Measurements from ENCODE around the gene MPZL2. TPM values are rescaled to one million over a fixed set of nuclear protein-coding genes. Genes with fewer than 3 reads are reported as not detected.

Gene MPZL2
- total RNA-seq, 1 experiment from 2014 or later: 51.5 TPM

DNA sequence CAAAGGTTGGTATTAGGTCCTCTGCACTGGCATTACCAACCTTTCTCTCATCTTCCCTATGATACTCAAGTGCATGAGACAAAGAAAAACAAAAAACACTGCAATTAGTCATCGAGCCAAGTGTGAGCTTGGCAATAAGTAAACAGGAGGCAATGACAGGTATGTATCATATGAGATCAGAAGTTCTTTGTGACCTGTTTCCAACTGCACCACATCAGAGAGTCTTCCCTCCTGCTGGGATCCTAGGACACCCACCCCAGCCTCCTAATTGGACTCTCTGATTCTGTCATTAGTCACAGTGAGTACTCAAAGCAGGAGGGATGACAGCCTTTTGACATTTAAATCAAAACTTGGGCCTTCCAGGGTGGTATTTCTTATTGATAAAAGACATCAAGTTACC is 31.4 kb downstream of the MPZL2 start:
- Histone ChIP-seq H3K9me2 (replicated peaks; ENCODE audit: low read length) (no peaks in the 10 kb centered on the region), H3K79me2 (ENCODE audit: low read length) (no peaks in the 10 kb centered on the region), H3K27me3 (ENCODE audit: low read length) (no peaks in the 10 kb centered on the region), H3K4me2 (ENCODE audit: low read length) (no peak overlapping the region), H3K27ac (ENCODE audit: low read length) (no peak overlapping the region), H4K20me1 (ENCODE audit: low read length) (no peaks in the 10 kb centered on the region), H3K4me3 (ENCODE audit: low read length) (no peak overlapping the region), H3F3A (ENCODE audit: low read length, unreplicated experiment) (no peaks in the 10 kb centered on the region), H2AFZ (ENCODE audit: low read length) (no peak overlapping the region), H3K9me3 (ENCODE audit: low read length) (no peaks in the 10 kb centered on the region), H3K4me1 (ENCODE audit: insufficient read depth, low read length) (peaks cover 22% of the 10 kb centered on the region), H3K36me3 (ENCODE audit: low read depth, low read length) (no peaks in the 10 kb centered on the region), H3K9ac (ENCODE audit: low read length) (no peak overlapping the region)
- peak; percentile 30 for DNase-seq
- TF ChIP-seq EZH2 (IDR thresholded peaks at IDR 0.05; ENCODE audit: low read length, unreplicated experiment): no peak
- no peak for TF ChIP-seq EZH2phosphoT487 (IDR thresholded peaks at IDR 0.05; ENCODE audit: borderline replicate concordance, low read length)
- no peak for TF ChIP-seq CTCF (conservative IDR thresholded peaks at IDR 0.05; ENCODE audit: low read depth, low read length)
- intact Hi-C loops (cut with micrococcal nuclease): no loop called here
- CTCF ChIA-PET: interaction anchor here (1.5 kb wide), 1 partner anchor 34 kb away, joined by 5 read pairs; no protein-coding TSS in a partner anchor
- 0 out of 2 replicates have a peak, but pooled peaks have one; percentile 9 for ATAC-seq
- no TSS peak for BruUV-seq (replicated peaks)
- POLR2A ChIA-PET (ENCODE audit: unreplicated experiment): no interaction called here

- peaks cover 22% of the 10 kb centered on the region for H3K4me1 ChIP-seq (ENCODE audit: insufficient read depth, low read length)
- POLR2A ChIA-PET (ENCODE audit: unreplicated experiment): no interaction called here
- no peaks in the 10 kb centered on the region for H3K9me3 ChIP-seq (ENCODE audit: low read length)
- DNase-seq (no peak), ATAC-seq (no peak)
- no peak overlapping the region for H2AFZ ChIP-seq (ENCODE audit: low read length)
- H3K9me2 ChIP-seq (replicated peaks; ENCODE audit: low read length): no peaks in the 10 kb centered on the region
- BruUV-seq (replicated peaks): no TSS peak
- no peaks in the 10 kb centered on the region for H3K36me3 ChIP-seq (ENCODE audit: low read depth, low read length)
- no peak overlapping the region for H3K9ac ChIP-seq (ENCODE audit: low read length)
- intact Hi-C loops (cut with micrococcal nuclease): no loop called here
- CTCF ChIA-PET: no interaction called here
- no peaks in the 10 kb centered on the region for H4K20me1 ChIP-seq (ENCODE audit: low read length)
- H3K27me3 ChIP-seq (ENCODE audit: low read length): no peaks in the 10 kb centered on the region
- TF ChIP-seq CTCF (conservative IDR thresholded peaks at IDR 0.05; ENCODE audit: low read depth, low read length) (no peak), EZH2phosphoT487 (IDR thresholded peaks at IDR 0.05; ENCODE audit: borderline replicate concordance, low read length) (no peak), EZH2 (IDR thresholded peaks at IDR 0.05; ENCODE audit: low read length, unreplicated experiment) (no peak)
- no peaks in the 10 kb centered on the region for H3F3A ChIP-seq (ENCODE audit: low read length, unreplicated experiment)
- H3K79me2 ChIP-seq (ENCODE audit: low read length): no peaks in the 10 kb centered on the region
- H3K27ac ChIP-seq (ENCODE audit: low read length): no peak overlapping the region
- no peak overlapping the region for H3K4me3 ChIP-seq (ENCODE audit: low read length)
- H3K4me2 ChIP-seq (ENCODE audit: low read length): no peak overlapping the region
These were observed 32.6 kb downstream of the MPZL2 start for GRCh38 chr11:118231461-118231860.

DNA sequence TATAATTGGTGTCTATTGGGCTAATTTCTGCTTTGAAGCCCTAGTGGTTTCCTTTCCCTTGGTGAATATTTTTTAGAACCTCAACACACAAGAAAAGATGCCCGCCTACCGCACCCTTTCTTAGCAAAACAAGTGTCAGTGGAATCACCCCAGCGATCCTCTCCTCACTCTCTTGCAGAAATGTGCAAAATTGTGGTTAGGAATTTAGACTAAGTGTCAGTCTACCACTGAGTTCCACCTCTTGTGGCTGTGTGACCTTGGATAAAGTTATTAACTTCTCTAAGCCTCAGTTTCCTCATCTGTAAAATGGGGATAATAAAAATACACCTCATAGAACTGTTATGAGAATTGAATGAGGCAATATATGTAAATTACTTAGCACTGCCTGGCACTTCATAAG is 34.0 kb downstream of the MPZL2 start:
- H2AFZ ChIP-seq (ENCODE audit: low read length): no peak overlapping the region
- H4K20me1 ChIP-seq (ENCODE audit: low read length): no peaks in the 10 kb centered on the region
- H3K4me2 ChIP-seq (ENCODE audit: low read length): no peak overlapping the region
- H3K9me2 ChIP-seq (replicated peaks; ENCODE audit: low read length): no peaks in the 10 kb centered on the region
- no peak overlapping the region for H3K4me3 ChIP-seq (ENCODE audit: low read length)
- no peaks in the 10 kb centered on the region for H3K27me3 ChIP-seq (ENCODE audit: low read length)
- ChIA-PET CTCF (no interaction called here), POLR2A (ENCODE audit: unreplicated experiment) (interaction anchor here (0.6 kb wide), 1 partner anchor 289 kb away, joined by 5 read pairs; no protein-coding TSS in a partner anchor)
- no peaks in the 10 kb centered on the region for H3K79me2 ChIP-seq (ENCODE audit: low read length)
- H3K36me3 ChIP-seq (ENCODE audit: low read depth, low read length): no peaks in the 10 kb centered on the region
- no peak overlapping the region for H3K9ac ChIP-seq (ENCODE audit: low read length)
- intact Hi-C loops (cut with micrococcal nuclease): no loop called here
- BruUV-seq (replicated peaks): no TSS peak
- no peak for ATAC-seq
- no peak for DNase-seq
- H3K4me1 ChIP-seq (ENCODE audit: insufficient read depth, low read length): peaks cover 22% of the 10 kb centered on the region
- no peaks in the 10 kb centered on the region for H3F3A ChIP-seq (ENCODE audit: low read length, unreplicated experiment)
- no peak overlapping the region for H3K27ac ChIP-seq (ENCODE audit: low read length)
- no peak for TF ChIP-seq EZH2phosphoT487 (IDR thresholded peaks at IDR 0.05; ENCODE audit: borderline replicate concordance, low read length)
- TF ChIP-seq CTCF (conservative IDR thresholded peaks at IDR 0.05; ENCODE audit: low read depth, low read length): no peak
- TF ChIP-seq EZH2 (IDR thresholded peaks at IDR 0.05; ENCODE audit: low read length, unreplicated experiment): no peak
- H3K9me3 ChIP-seq (ENCODE audit: low read length): no peaks in the 10 kb centered on the region
